ENCODE results near the gene MACIR.

DNA sequence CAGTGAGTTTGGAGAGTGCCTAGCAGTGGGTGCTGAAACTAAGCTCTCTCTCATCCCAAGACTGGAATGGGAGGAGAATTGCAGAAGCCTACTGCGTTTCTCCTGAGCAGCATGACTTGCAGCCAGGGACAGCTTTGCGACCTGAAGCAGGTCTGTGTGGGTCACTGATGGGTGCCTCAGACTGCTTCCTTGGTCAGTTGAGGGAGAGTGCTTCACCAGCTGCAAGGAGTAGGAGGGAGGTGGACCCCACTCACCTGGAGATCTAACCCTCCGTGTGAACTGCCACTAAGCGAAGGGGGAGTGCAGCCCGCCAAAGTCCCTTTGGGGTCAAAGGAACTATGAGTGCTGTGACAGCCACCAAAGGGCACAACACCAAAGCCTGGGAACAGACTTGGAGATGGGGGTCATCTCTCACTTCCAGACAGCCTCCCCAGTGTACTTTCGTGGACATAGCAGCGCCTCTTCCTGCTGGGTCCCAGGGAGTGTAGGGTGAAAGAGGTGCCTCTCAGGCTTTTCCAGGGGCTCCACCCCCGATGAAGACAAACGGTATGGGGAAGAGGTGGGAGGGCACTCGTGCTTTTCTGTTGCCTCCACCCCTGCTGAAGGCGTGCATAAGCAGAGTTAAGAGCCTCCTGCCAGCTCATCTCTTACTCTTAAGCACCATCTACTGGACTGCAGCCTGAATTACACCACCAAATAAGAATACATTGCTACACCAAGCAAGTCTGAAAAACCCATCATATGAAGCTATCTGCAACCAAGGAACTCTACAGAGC is 34.3 kb upstream of the MACIR start:
- TF ChIP-seq POLR2A (IDR thresholded peaks at IDR 0.05) (no peak), CTCF (IDR thresholded peaks at IDR 0.05) (peak in 5 of 7 experiments; percentile 34 to 56 (median 44)), EP300 (IDR thresholded peaks at IDR 0.05) (no peak), POLR2AphosphoS5 (IDR thresholded peaks at IDR 0.05) (no peak)
